Measurements from ENCODE around the gene CAMK1D.

CAMK1D gene

GRCh38 chr10:12846718-12847117, 497.4 kb downstream of the CAMK1D start:
- H3K4me3 ChIP-seq (ENCODE audit: low read length) = no peak overlapping the region
- TF ChIP-seq, protein P1, sequence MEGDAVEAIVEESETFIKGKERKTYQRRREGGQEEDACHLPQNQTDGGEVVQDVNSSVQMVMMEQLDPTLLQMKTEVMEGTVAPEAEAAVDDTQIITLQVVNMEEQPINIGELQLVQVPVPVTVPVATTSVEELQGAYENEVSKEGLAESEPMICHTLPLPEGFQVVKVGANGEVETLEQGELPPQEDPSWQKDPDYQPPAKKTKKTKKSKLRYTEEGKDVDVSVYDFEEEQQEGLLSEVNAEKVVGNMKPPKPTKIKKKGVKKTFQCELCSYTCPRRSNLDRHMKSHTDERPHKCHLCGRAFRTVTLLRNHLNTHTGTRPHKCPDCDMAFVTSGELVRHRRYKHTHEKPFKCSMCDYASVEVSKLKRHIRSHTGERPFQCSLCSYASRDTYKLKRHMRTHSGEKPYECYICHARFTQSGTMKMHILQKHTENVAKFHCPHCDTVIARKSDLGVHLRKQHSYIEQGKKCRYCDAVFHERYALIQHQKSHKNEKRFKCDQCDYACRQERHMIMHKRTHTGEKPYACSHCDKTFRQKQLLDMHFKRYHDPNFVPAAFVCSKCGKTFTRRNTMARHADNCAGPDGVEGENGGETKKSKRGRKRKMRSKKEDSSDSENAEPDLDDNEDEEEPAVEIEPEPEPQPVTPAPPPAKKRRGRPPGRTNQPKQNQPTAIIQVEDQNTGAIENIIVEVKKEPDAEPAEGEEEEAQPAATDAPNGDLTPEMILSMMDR (conservative IDR thresholded peaks at IDR 0.05; ENCODE audit: low read depth, low read length) = no peak
- peak; percentile 36 for DNase-seq (ENCODE audit: low read depth)

- no peak for DNase-seq (ENCODE audit: low read depth)
- H3K4me3 ChIP-seq (ENCODE audit: low read length) = no peak overlapping the region
- TF ChIP-seq, protein P1 (conservative IDR thresholded peaks at IDR 0.05; ENCODE audit: low read depth, low read length) = peak; percentile 47
Measured at GRCh38 chr10:12847361-12847975, 498.1 kb downstream of the CAMK1D start.

GRCh38 chr10:12848439-12849173, 499.3 kb downstream of the CAMK1D start:
- TF ChIP-seq, protein P1 (conservative IDR thresholded peaks at IDR 0.05; ENCODE audit: low read depth, low read length) = no peak
- H3K4me3 ChIP-seq (ENCODE audit: low read length) = no peak overlapping the region
- DNase-seq (ENCODE audit: low read depth) = no peak

GRCh38 chr10:12849319-12850181, 500.2 kb downstream of the CAMK1D start:
- H3K4me3 ChIP-seq (ENCODE audit: low read length) = no peak overlapping the region

DNA sequence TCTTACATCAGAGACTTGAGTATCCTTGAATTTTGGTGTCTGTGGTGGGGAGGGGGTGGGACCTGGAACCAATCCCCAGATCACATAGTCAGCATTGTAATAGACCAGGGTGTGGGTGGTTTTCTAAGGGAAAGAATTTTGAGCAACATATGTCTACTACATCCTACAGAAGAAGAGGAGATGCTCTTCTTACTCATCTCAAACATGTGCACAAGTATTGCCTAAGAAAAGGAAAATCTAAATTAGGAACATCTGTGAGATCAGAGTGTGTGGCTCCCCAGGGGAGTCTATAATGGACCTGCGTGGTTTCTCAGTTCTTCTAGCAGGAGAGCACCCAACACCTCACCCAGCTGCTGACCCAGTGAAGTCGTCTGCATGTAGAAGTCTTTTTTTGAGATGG, 503.3 kb downstream of the CAMK1D start:
- no peak overlapping the region for H3K4me3 ChIP-seq (ENCODE audit: low read length)
- no peak for DNase-seq (ENCODE audit: low read depth)
- TF ChIP-seq, protein P1 (conservative IDR thresholded peaks at IDR 0.05; ENCODE audit: low read depth, low read length) = no peak

More at GRCh38 chr10:12849319-12850181, 500.2 kb downstream of the CAMK1D start:
- TF ChIP-seq, protein P1 (conservative IDR thresholded peaks at IDR 0.05; ENCODE audit: low read depth, low read length) = no peak
- DNase-seq (ENCODE audit: low read depth) = no peak

DNA sequence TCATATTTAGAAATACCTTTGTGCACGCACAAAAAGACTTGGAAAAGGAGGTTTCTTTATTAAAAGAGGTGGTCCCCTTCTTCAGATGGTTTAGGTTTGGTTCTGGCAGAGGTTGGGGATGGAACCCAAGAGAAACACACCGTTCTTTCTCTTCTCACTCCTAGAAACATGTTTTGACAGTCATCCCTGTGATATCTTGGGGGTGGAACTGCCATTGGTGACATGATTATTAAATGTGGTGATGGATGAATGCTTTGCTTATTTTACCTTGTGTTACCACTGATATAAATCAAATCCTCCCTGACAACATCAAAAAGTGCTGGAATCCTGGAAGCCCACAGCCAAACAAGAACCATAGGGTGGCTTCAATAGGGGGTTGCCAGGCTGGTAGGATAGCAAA, 505.6 kb downstream of the CAMK1D start:
- TF ChIP-seq, protein P1 (conservative IDR thresholded peaks at IDR 0.05; ENCODE audit: low read depth, low read length) = no peak
- DNase-seq (ENCODE audit: low read depth) = no peak

More for the DNA sequence above, 505.6 kb downstream of the CAMK1D start:
- H3K4me3 ChIP-seq (ENCODE audit: low read length) = no peak overlapping the region
